Activated gamma-delta T cell treated with anti-CD3 and anti-CD28 coated beads, Interleukin-2, amount 50 U/mL, for 16 hours (primary cell): ENCODE results near the gene CDK5R2.
"Not testable (repeated sequence)": the region's sequence is repeated elsewhere in the genome, so short reads cannot be mapped to it uniquely, and the experiment has no call there.

Source experiments
- DNase-seq: peaks from one replicate; pipeline ENCODE4 v3.0.0-alpha.2; 2020; ENCODE audit warnings: low read depth

Gene CDK5R2

GRCh38 chr2:218959141-218959731, at the start of gene CDK5R2:
Gene CDK5R2 (plus strand): TSS chr2:218959666. CDS start chr2:218959821, 155 bp downstream.
- peak; percentile 46 for DNase-seq

GRCh38 chr2:218910741-218911140, 48.7 kb upstream of the CDK5R2 start:
- DNase-seq = no peak

GRCh38 chr2:218920504-218920903, 39.0 kb upstream of the CDK5R2 start:
- DNase-seq = no peak

GRCh38 chr2:218924757-218925156, 34.7 kb upstream of the CDK5R2 start:
- DNase-seq = no peak

GRCh38 chr2:218925434-218925833, 34.0 kb upstream of the CDK5R2 start:
- DNase-seq = no peak

GRCh38 chr2:218927422-218927821, 32.0 kb upstream of the CDK5R2 start:
- no peak for DNase-seq

- DNase-seq = no peak
These were observed 31.6 kb upstream of the CDK5R2 start for GRCh38 chr2:218927876-218928275.

- not testable (repeated sequence) for DNase-seq
These were observed 29.0 kb upstream of the CDK5R2 start for GRCh38 chr2:218930488-218930887.

GRCh38 chr2:218931751-218932150, 27.7 kb upstream of the CDK5R2 start:
- not testable (repeated sequence) for DNase-seq

GRCh38 chr2:218944759-218945404, 14.6 kb upstream of the CDK5R2 start:
- no peak for DNase-seq

GRCh38 chr2:218946621-218947020, 12.8 kb upstream of the CDK5R2 start:
- no peak for DNase-seq

- no peak for DNase-seq
These were observed 7.3 kb upstream of the CDK5R2 start for GRCh38 chr2:218952160-218952559.

GRCh38 chr2:218953366-218953954, 6.0 kb upstream of the CDK5R2 start:
- no peak for DNase-seq

GRCh38 chr2:218954541-218955300, 4.7 kb upstream of the CDK5R2 start:
- no peak for DNase-seq

- no peak for DNase-seq
These were observed 3.4 kb upstream of the CDK5R2 start for GRCh38 chr2:218956039-218956438.

- DNase-seq = no peak
These were observed 1.8 kb upstream of the CDK5R2 start for GRCh38 chr2:218957671-218958070.

- no peak for DNase-seq
These were observed 1.2 kb upstream of the CDK5R2 start for GRCh38 chr2:218958276-218958675.

GRCh38 chr2:218959761-218960308, 369 bp downstream of the CDK5R2 start:
- DNase-seq = no peak

- no peak for DNase-seq
These were observed 1.1 kb downstream of the CDK5R2 start for GRCh38 chr2:218960309-218961165.

GRCh38 chr2:218961229-218961628, 1.8 kb downstream of the CDK5R2 start:
- DNase-seq = no peak
